Glutamatergic neuron (in vitro differentiated cells): Measurements from ENCODE around the gene ADARB2. TPM values are rescaled to one million over a fixed set of nuclear protein-coding genes. Genes with fewer than 3 reads are reported as not detected.

ENCODE experiments used
- DNase-seq: peaks from one replicate; pipeline ENCODE4 v3.0.0; 2022
- H3K27ac Mint-ChIP-seq: one replicate; pipeline ENCODE4 v1.8.0; 2020; ENCODE audit warnings: mild to moderate bottlenecking, mixed read lengths, inconsistent platforms; ENCODE audit not compliant: unreplicated experiment
- H3K27me3 Mint-ChIP-seq: one replicate; pipeline ENCODE4 v1.8.0; 2020; ENCODE audit warnings: mild to moderate bottlenecking, moderate library complexity, mixed read lengths, inconsistent platforms; ENCODE audit not compliant: unreplicated experiment
- H3K36me3 Mint-ChIP-seq: one replicate; pipeline ENCODE4 v1.8.0; 2020; ENCODE audit warnings: mild to moderate bottlenecking, mixed read lengths, inconsistent platforms; ENCODE audit not compliant: unreplicated experiment
- H3K4me1 Mint-ChIP-seq: one replicate; pipeline ENCODE4 v1.8.0; 2020; ENCODE audit warnings: mild to moderate bottlenecking, low read depth, mixed read lengths, inconsistent platforms; ENCODE audit not compliant: unreplicated experiment
- H3K4me3 Mint-ChIP-seq: one replicate; pipeline ENCODE4 v1.8.0; 2020; ENCODE audit warnings: mild to moderate bottlenecking, mixed read lengths, inconsistent platforms; ENCODE audit not compliant: unreplicated experiment
- H3K9me3 Mint-ChIP-seq: one replicate; pipeline ENCODE4 v1.8.0; 2020; ENCODE audit warnings: mild to moderate bottlenecking, moderate library complexity, mixed read lengths, inconsistent platforms; ENCODE audit not compliant: unreplicated experiment
- CTCF ChIP-seq: fragments of 200-600 bp; sonication (generic); IDR thresholded peaks from one replicate; pipeline ENCODE4 v1.5.0; 2021; ENCODE audit not compliant: partially characterized antibody, unreplicated experiment
- total RNA-seq: library from RNA; stranded (reverse); fragmentation: NEBNext Ultra II Directional; extraction: Animal tissue kit (Norgen Biotek cat#: 25700); gene quantifications from one replicate; pipeline ENCODE4 v1.2.1, GENCODE V29; 2021; ENCODE audit not compliant: unreplicated experiment

Gene ADARB2
- total RNA-seq, 1 donor from 2014 or later, result 20.6 TPM

DNA sequence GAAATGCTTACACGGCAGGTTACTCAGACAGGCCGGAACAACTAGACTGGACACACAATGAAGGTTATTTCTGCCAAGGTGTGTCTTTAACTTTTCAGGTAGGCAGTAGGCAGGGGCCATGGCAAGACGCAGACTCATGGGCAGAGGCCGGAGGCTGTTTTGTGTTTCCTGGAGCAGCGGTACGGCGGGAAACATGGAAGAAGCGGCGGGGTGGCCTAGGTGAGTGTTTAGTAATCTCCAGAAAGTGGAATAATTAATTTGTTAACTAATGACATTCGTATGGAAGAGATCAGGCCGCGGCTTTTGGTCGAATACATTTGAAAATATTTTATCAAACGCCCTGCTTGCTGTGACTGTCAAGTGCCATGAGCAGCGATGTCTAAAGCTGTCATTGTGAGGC is 403.3 kb downstream of the ADARB2 start:
- no peak for TF ChIP-seq CTCF
- H3K27me3 Mint-ChIP-seq, result no peaks in the 10 kb centered on the region
- H3K36me3 Mint-ChIP-seq, result no peaks in the 10 kb centered on the region
- peaks cover 3% of the 10 kb centered on the region for H3K9me3 Mint-ChIP-seq
- DNase-seq, result no peak
- H3K27ac Mint-ChIP-seq, result no peak overlapping the region
- H3K4me3 Mint-ChIP-seq, result no peak overlapping the region
- peaks cover 5% of the 10 kb centered on the region for H3K4me1 Mint-ChIP-seq

DNA sequence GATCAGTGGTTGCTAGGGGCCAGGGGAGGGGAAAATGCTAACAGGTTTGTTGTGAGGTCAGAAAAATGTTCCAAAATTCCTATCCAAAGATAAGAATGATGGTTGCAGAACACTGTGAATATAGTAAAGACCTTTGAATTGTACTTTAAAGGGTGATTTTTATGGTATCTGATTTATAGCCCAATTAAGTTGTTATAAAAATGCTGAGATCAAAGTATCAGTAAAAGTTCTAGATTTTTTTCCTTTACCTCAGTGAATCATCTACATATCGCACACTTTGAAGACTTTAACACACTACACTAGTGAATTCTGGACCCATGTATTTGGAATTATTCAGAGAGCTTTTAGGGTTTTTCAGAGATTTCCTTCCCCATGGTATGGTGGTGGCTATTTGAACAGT is 405.8 kb downstream of the ADARB2 start:
- Mint-ChIP-seq H3K9me3 (peaks cover 3% of the 10 kb centered on the region), H3K4me1 (peaks cover 5% of the 10 kb centered on the region), H3K4me3 (no peak overlapping the region), H3K27ac (no peak overlapping the region), H3K36me3 (peaks cover 6% of the 10 kb centered on the region), H3K27me3 (peaks cover 4% of the 10 kb centered on the region)
- no peak for DNase-seq
- no peak for TF ChIP-seq CTCF

DNA sequence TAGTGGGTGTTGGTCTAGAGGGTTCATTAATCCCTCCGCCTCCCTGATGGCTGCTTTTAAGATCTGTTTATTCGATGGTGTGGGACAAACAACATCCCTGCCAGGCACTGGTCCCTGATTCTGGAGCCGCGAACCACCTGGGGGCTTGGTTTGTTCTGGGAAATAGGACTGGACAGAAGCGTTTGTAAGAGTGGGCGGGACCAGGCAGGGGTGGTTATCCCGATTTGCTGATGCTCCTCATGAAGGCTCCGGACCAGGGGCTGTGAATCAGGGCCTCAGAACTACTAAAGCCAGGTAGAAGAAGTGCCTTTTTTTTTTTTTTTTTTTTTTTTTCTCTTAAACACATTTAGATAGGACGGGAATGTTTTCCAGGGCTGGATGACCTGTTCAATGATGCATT is 407.7 kb downstream of the ADARB2 start:
- no peak for DNase-seq
- Mint-ChIP-seq H3K4me3 (no peak overlapping the region), H3K27me3 (peaks cover 4% of the 10 kb centered on the region), H3K36me3 (peaks cover 6% of the 10 kb centered on the region), H3K27ac (no peak overlapping the region), H3K9me3 (peaks cover 5% of the 10 kb centered on the region), H3K4me1 (peaks cover 5% of the 10 kb centered on the region)
- TF ChIP-seq CTCF, result no peak

- peaks cover 4% of the 10 kb centered on the region for H3K27me3 Mint-ChIP-seq
- peaks cover 5% of the 10 kb centered on the region for H3K9me3 Mint-ChIP-seq
- H3K27ac Mint-ChIP-seq, result no peak overlapping the region
- TF ChIP-seq CTCF, result no peak
- peaks cover 5% of the 10 kb centered on the region for H3K4me1 Mint-ChIP-seq
- no peak for DNase-seq
- no peak overlapping the region for H3K4me3 Mint-ChIP-seq
- peaks cover 6% of the 10 kb centered on the region for H3K36me3 Mint-ChIP-seq
These were observed 408.2 kb downstream of the ADARB2 start for GRCh38 chr10:1328981-1329614.

DNA sequence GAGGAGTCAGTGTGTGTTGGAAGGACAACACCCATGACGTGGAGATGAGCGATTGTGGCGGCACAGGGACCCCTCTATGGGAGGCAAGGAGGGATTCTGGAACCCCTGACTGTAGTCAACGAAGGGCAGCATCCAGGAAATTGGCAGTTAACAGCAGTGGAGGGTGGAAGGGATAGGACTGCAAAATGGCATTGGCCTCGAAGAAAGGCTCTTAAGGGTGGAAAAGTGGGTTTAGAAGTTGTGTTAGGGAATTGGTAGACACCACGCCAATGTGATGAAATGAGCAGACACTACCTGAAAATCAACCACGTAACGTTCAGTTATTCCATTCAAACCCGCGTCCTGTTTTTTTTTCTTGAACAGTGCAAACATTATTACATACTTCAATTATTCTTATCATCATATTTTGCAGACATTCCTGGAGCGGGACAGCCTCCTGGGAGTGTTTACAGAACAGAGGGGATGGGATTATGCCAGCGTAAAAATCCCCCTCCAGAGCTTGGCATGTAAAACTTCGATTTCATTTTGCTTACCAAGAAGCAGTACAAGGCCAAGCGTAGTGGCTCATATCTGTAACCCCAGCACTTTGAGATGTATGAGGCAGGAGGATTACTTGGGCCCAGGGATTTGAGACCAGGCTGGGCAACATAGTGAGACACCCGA is 409.0 kb downstream of the ADARB2 start:
- Mint-ChIP-seq H3K36me3 (peaks cover 6% of the 10 kb centered on the region), H3K4me1 (peaks cover 5% of the 10 kb centered on the region), H3K4me3 (no peak overlapping the region), H3K9me3 (peaks cover 5% of the 10 kb centered on the region), H3K27ac (no peak overlapping the region), H3K27me3 (peaks cover 4% of the 10 kb centered on the region)
- DNase-seq, result no peak
- TF ChIP-seq CTCF, result no peak
